Measurements from ENCODE around the gene RAB4A. TPM values are rescaled to one million over a fixed set of nuclear protein-coding genes. Genes with fewer than 3 reads are reported as not detected.

Gene RAB4A
- total and polyA plus RNA-seq, 2 experiments from 2014 or later: 43.2 to 69.7 TPM

DNA sequence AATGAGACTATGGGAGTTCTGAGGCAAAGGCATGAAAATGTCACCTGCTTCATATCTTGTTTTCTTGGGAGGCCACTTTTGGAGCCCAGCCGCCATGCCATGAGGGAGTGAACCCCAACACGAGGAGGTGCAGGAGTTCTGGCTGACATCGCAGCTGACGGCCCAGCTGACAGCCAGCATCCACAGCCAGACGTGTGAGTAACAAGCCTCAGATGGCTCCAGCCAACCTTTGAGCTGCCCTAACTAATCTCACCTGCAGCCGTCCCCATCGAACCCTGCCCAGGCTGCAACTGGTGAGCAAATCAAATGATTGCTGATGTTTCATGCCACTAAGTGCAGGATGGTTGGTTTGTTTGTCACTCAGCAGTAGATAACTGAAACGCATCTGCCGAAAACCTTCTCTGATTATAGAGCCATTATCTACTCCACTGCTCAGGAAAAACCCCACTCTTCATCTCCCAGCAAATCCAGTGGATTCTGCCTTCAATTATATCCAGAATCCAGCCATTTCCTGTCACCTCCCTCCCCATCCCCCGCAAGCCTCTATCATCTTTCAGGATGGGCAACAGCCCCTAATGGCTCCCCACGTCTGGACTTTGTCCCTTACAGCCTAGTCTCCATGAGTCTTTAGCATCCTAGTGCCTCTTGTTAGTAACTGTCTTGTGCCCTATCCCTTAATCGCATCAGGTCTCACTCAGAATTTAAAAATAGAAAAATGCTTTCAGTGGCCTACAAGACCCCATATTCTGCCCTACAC is 18.5 kb upstream of the RAB4A start:
- TF ChIP-seq, protein P1, sequence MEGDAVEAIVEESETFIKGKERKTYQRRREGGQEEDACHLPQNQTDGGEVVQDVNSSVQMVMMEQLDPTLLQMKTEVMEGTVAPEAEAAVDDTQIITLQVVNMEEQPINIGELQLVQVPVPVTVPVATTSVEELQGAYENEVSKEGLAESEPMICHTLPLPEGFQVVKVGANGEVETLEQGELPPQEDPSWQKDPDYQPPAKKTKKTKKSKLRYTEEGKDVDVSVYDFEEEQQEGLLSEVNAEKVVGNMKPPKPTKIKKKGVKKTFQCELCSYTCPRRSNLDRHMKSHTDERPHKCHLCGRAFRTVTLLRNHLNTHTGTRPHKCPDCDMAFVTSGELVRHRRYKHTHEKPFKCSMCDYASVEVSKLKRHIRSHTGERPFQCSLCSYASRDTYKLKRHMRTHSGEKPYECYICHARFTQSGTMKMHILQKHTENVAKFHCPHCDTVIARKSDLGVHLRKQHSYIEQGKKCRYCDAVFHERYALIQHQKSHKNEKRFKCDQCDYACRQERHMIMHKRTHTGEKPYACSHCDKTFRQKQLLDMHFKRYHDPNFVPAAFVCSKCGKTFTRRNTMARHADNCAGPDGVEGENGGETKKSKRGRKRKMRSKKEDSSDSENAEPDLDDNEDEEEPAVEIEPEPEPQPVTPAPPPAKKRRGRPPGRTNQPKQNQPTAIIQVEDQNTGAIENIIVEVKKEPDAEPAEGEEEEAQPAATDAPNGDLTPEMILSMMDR (IDR thresholded peaks at IDR 0.05; ENCODE audit: low read depth, low read length): no peak
- H3K27me3 ChIP-seq: no peaks in the 10 kb centered on the region
- no peak overlapping the region for H3K27ac ChIP-seq
- H3K4me1 ChIP-seq (ENCODE audit: low read depth): peaks cover 6% of the 10 kb centered on the region
- no peak for DNase-seq (ENCODE audit: low read depth in 1 of 2, low spot score in 1 of 2)
- H3K36me3 ChIP-seq: no peaks in the 10 kb centered on the region
- no peak overlapping the region for H3K4me3 ChIP-seq
- H3K9me3 ChIP-seq (ENCODE audit: low read depth): no peaks in the 10 kb centered on the region

DNA sequence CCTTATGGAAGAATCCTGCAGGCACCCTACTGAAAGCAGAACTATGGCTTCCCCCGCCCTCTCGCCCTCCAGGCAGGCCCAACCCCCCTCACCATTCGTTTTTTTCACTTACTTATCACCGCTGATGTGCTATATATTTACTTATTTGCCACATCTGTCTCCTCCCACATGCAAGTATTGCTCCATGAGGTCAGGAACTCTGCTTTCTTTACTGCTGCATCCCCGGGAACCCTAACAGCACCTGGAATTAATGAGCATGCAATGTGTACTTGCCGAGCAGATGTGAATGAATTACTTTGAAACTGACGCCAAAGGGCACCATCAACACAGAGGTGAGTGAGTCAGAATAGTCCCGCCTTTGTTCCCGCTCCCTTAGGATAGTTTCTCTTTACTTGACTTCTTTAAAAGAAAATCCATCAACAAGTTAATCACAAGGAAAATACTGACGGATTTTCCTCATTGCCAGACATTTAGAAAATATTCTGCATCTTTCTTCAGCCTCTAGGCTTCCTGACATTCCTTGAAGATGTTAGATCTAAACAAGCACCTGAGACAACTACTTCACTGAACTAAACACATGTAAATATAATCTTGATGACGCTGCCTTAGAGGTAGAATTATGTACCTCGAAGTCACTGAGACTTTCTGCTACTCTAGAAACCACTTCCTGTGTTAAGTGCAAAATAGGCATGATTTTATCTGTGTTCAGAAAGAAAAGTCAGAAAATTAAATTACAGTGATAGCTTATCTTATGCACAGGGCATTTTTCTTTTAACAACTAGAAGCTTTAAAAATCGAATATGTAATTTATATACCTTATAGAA is 17.5 kb upstream of the RAB4A start:
- Histone ChIP-seq H3K27ac (no peak overlapping the region), H3K4me3 (no peak overlapping the region), H3K36me3 (no peaks in the 10 kb centered on the region), H3K9me3 (ENCODE audit: low read depth) (no peaks in the 10 kb centered on the region), H3K4me1 (ENCODE audit: low read depth) (peaks cover 8% of the 10 kb centered on the region), H3K27me3 (no peaks in the 10 kb centered on the region)
- peak in 1 of 2 donors; percentile 39 for DNase-seq (ENCODE audit: low read depth in 1 of 2, low spot score in 1 of 2)
- TF ChIP-seq, protein P1 (IDR thresholded peaks at IDR 0.05; ENCODE audit: low read depth, low read length): no peak

DNA sequence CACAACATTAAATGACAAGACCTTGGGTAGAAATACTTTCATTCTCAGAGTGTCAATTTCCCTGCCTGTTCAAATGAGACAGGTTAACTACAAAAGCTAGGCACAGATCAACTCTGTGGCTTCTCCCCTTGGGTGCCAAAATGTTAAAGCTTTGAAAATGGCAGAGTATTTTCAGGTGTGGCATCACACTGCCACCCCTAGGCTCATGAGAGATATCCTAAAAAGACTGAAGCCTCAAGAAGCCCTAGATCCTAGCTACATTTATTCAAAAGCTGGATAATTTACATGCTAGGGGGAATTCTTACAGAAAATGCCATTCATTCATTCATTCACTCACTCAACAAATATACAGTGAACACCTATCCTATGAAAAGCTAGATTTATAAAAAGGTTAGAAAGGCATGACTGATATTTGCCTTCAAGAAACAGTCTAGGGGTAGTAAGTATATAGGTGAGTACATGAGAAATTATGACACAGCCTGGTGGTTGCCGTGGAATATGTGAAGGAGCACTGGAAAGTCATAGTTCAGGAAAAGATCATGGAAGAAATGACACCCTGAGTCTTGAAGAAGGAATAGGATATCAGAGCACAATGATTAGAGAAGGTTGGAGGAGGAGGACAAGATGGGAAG is 15.9 kb upstream of the RAB4A start:
- Histone ChIP-seq H3K4me3 (no peak overlapping the region), H3K4me1 (ENCODE audit: low read depth) (peaks cover 11% of the 10 kb centered on the region), H3K9me3 (ENCODE audit: low read depth) (no peaks in the 10 kb centered on the region), H3K27me3 (no peaks in the 10 kb centered on the region), H3K27ac (no peak overlapping the region), H3K36me3 (no peaks in the 10 kb centered on the region)
- TF ChIP-seq, protein P1 (IDR thresholded peaks at IDR 0.05; ENCODE audit: low read depth, low read length): peak; percentile 33
- peak in 1 of 2 donors; percentile 59 for DNase-seq (ENCODE audit: low read depth in 1 of 2, low spot score in 1 of 2)

DNA sequence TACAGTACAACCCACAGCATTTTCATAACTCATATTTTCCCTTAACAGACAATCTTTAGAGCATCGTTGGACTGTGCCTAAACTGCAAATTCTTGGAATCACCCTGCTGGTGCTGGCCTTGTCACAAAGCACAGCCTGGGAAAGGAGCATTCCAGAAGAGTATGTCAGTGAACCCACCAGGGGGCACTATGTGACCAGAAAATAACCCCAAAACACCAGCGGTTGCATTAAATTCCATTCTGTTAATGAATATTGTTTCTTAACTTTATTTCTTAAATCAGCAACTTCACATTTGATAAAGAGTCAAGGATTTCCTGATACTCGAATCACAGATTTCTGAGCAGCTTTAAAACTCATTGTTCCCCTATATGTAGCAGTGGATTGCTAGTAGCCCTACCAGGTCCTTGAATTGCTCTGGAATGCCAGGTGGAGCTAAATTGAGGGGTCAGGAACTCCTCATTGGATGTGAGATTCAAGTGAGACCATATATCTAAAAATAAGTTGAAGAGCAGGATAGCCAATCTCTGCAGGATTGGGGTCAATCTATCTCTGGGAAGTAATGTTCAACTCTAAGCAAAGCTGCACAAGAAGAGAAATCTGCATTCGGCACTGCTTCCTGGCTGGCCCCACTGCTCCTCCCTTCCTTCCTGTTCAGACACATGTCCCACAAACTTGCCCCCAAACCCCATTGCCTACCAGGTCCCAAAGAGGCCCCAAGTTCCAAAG is 12.7 kb upstream of the RAB4A start:
- Histone ChIP-seq H3K36me3 (no peaks in the 10 kb centered on the region), H3K27me3 (no peaks in the 10 kb centered on the region), H3K9me3 (ENCODE audit: low read depth) (no peaks in the 10 kb centered on the region), H3K4me1 (ENCODE audit: low read depth) (peaks cover 6% of the 10 kb centered on the region), H3K27ac (no peak overlapping the region), H3K4me3 (no peak overlapping the region)
- peak; percentile 79 to 84 for DNase-seq (ENCODE audit: low read depth in 1 of 2, low spot score in 1 of 2)
- TF ChIP-seq, protein P1 (IDR thresholded peaks at IDR 0.05; ENCODE audit: low read depth, low read length): peak; percentile 69

DNA sequence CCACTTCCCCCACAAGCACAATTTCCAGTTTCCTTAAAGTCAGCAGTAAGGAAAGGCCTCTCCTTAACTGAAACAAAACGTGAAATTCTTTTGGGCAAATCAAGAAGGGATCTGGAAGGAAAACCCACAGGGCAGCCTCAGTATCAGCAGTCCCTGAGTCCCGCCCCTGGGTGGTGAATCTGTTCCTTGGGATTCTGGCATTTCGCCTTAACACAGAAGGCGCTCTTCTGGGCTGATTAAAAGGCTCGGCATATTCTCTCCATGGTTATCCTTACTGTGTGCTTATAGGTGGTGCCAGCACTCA is 12.2 kb upstream of the RAB4A start:
- no peaks in the 10 kb centered on the region for H3K9me3 ChIP-seq (ENCODE audit: low read depth)
- TF ChIP-seq, protein P1 (IDR thresholded peaks at IDR 0.05; ENCODE audit: low read depth, low read length): no peak
- H3K36me3 ChIP-seq: no peaks in the 10 kb centered on the region
- no peak overlapping the region for H3K27ac ChIP-seq
- no peak overlapping the region for H3K4me3 ChIP-seq
- DNase-seq (ENCODE audit: low read depth in 1 of 2, low spot score in 1 of 2): peak in 1 of 2 donors; percentile 45
- no peaks in the 10 kb centered on the region for H3K27me3 ChIP-seq
- H3K4me1 ChIP-seq (ENCODE audit: low read depth): peaks cover 5% of the 10 kb centered on the region
